ENCODE data around the gene KLKB1. TPM values are rescaled to one million over a fixed set of nuclear protein-coding genes. Genes with fewer than 3 reads are reported as not detected.

Gene KLKB1
- total RNA-seq, 1 experiment from 2014 or later: not detected

DNA sequence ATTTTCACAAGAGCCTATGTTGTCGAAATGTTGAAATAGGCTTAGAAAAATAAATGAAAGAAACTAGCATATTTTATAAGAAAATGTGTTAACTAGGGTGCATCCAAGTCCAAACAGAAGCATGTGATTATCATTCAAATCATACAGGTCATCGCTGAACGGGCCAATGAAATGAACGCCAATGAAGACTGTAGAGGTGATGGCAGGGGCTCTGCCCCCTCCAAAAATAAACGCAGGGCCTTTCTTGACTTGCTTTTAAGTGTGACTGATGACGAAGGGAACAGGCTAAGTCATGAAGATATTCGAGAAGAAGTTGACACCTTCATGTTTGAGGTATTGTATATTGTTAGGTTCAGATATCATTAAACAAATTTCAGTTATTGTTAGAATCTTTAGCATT lies 26.3 kb upstream of the KLKB1 start:
- peaks cover 9% of the 10 kb centered on the region for H3K27me3 Mint-ChIP-seq (ENCODE audit: insufficient read depth, unreplicated experiment)
- H3K4me1 Mint-ChIP-seq (ENCODE audit: low read depth, unreplicated experiment): peaks cover 16% of the 10 kb centered on the region
- Histone ChIP-seq H3K9me3 (no peaks in the 10 kb centered on the region), H3K4me3 (ENCODE audit: low read depth, low read length) (no peak overlapping the region), H3K27me3 (replicated peaks; ENCODE audit: control insufficient read depth, insufficient read depth, low read length) (no peaks in the 10 kb centered on the region), H3K4me1 (no peaks in the 10 kb centered on the region; the same call in 1 of the 2 replicates), H3K36me3 (ENCODE audit: control insufficient read depth, insufficient read depth, low read length) (no peaks in the 10 kb centered on the region)
- ChIA-PET CTCF (interaction anchor here (1.3 kb wide), 1 partner anchor 133 kb away, joined by 9 read pairs; the partner anchor contains the start of gene TLR3), POLR2A (no interaction called here)
- no peak overlapping the region for H3K4me3 Mint-ChIP-seq (ENCODE audit: unreplicated experiment)
- H3K27ac Mint-ChIP-seq (ENCODE audit: unreplicated experiment): no peak overlapping the region
- peaks cover 12% of the 10 kb centered on the region for H3K36me3 Mint-ChIP-seq (ENCODE audit: insufficient read depth, unreplicated experiment)
- intact Hi-C loops (cut with micrococcal nuclease; ENCODE audit: unreplicated experiment): loop anchor here (1.0 kb wide), 2 partner anchors 11 to 133 kb away; no protein-coding TSS in a partner anchor
- no peak for DNase-seq
- TF ChIP-seq, protein P1, sequence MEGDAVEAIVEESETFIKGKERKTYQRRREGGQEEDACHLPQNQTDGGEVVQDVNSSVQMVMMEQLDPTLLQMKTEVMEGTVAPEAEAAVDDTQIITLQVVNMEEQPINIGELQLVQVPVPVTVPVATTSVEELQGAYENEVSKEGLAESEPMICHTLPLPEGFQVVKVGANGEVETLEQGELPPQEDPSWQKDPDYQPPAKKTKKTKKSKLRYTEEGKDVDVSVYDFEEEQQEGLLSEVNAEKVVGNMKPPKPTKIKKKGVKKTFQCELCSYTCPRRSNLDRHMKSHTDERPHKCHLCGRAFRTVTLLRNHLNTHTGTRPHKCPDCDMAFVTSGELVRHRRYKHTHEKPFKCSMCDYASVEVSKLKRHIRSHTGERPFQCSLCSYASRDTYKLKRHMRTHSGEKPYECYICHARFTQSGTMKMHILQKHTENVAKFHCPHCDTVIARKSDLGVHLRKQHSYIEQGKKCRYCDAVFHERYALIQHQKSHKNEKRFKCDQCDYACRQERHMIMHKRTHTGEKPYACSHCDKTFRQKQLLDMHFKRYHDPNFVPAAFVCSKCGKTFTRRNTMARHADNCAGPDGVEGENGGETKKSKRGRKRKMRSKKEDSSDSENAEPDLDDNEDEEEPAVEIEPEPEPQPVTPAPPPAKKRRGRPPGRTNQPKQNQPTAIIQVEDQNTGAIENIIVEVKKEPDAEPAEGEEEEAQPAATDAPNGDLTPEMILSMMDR (IDR thresholded peaks at IDR 0.05; ENCODE audit: insufficient read depth in 1 of 2, low read depth in 1 of 2, low read length in 1 of 2, severe bottlenecking in 1 of 2, unreplicated experiment in 1 of 2): no peak
- BruUV-seq (replicated peaks): no TSS peak
- H3K9me3 Mint-ChIP-seq (ENCODE audit: unreplicated experiment): no peaks in the 10 kb centered on the region

DNA sequence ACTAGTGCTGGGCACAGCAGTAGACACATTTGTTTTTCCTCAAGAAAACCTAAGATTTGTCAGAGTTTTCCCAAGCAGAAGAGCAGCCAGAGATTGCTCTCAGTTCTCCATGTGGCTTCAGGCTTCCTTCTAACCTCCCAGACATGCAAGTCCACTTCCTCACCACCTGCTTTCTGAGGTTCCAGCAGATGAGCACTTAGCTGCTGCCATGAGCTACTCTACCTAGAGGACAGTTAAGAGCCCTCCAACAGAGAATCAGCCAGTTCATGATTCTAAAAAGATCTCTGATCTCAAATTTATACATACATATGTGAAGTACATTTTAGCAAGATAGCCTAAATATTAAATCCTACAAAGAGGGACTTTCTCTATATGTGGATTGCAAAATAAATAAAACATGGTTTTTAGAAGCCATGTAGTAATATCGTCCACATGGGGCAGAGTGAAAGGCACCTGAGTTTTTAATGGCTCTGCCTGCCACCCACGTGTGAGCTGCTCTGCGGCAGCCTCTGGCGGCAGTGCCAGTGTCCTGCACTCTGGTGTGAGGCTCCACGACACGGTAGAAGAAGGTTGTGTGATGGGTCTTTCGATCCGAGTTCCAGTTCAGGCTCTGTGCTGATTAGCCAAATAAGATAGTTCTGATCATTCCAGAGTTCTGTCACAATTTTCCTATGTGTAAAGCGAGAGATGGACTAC lies 25.6 kb upstream of the KLKB1 start:
- Mint-ChIP-seq H3K27me3 (ENCODE audit: insufficient read depth, unreplicated experiment) (peaks cover 5% of the 10 kb centered on the region), H3K4me3 (ENCODE audit: unreplicated experiment) (no peak overlapping the region), H3K4me1 (ENCODE audit: low read depth, unreplicated experiment) (peaks cover 18% of the 10 kb centered on the region), H3K36me3 (ENCODE audit: insufficient read depth, unreplicated experiment) (peaks cover 12% of the 10 kb centered on the region), H3K27ac (ENCODE audit: unreplicated experiment) (no peak overlapping the region), H3K9me3 (ENCODE audit: unreplicated experiment) (no peaks in the 10 kb centered on the region)
- no peaks in the 10 kb centered on the region for H3K36me3 ChIP-seq (ENCODE audit: control insufficient read depth, insufficient read depth, low read length)
- CTCF ChIA-PET: interaction anchor here (1.0 to 1.3 kb wide), 3 partner anchors 64 to 134 kb away, joined by 3 to 9 read pairs (median 3); partner anchors contain the start of gene TLR3
- BruUV-seq (replicated peaks): no TSS peak
- intact Hi-C loops (cut with micrococcal nuclease; ENCODE audit: unreplicated experiment): loop anchor here (1.0 kb wide), 2 partner anchors 11 to 133 kb away; no protein-coding TSS in a partner anchor
- no peak overlapping the region for H3K4me3 ChIP-seq (ENCODE audit: low read depth, low read length)
- POLR2A ChIA-PET: no interaction called here
- H3K4me1 ChIP-seq: no peaks in the 10 kb centered on the region; the same call in 1 of the 2 replicates
- H3K9me3 ChIP-seq: no peaks in the 10 kb centered on the region
- TF ChIP-seq, protein P1 (IDR thresholded peaks at IDR 0.05; ENCODE audit: insufficient read depth in 1 of 2, low read depth in 1 of 2, low read length in 1 of 2, severe bottlenecking in 1 of 2, unreplicated experiment in 1 of 2): peak; percentile 77 to 86
- no peaks in the 10 kb centered on the region for H3K27me3 ChIP-seq (replicated peaks; ENCODE audit: control insufficient read depth, insufficient read depth, low read length)
- DNase-seq: peak; percentile 68 to 71

DNA sequence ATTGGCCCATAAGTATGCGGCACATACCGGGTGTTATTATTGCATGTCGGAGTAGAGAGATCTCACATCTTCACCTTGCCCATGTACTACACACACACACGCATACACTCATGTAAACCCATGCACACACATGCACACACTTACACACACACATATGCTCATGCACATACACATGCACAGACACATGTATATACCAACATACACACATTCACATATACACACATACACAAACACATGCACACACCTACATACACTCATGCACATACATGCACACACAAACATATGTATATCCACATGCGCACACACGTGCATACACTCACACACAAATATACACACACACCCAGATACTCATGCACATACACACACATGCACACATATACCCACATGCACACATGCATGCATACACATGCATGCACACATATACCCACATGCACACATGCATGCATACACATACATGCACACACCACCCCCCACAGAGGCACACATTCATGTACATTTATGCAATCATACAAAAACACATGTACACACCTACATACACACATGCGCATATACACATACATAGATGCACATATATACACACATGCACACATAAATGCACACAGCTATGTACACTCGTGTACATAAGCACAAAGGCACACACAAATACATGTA lies 24.7 kb upstream of the KLKB1 start:
- no peaks in the 10 kb centered on the region for H3K9me3 ChIP-seq
- Mint-ChIP-seq H3K27me3 (ENCODE audit: insufficient read depth, unreplicated experiment) (no peaks in the 10 kb centered on the region), H3K27ac (ENCODE audit: unreplicated experiment) (no peak overlapping the region), H3K9me3 (ENCODE audit: unreplicated experiment) (no peaks in the 10 kb centered on the region), H3K4me3 (ENCODE audit: unreplicated experiment) (no peak overlapping the region), H3K36me3 (ENCODE audit: insufficient read depth, unreplicated experiment) (peaks cover 12% of the 10 kb centered on the region), H3K4me1 (ENCODE audit: low read depth, unreplicated experiment) (peaks cover 18% of the 10 kb centered on the region)
- no peak for DNase-seq
- BruUV-seq (replicated peaks): no TSS peak
- H3K4me1 ChIP-seq: no peaks in the 10 kb centered on the region; the same call in 1 of the 2 replicates
- intact Hi-C loops (cut with micrococcal nuclease; ENCODE audit: unreplicated experiment): no loop called here
- no peak overlapping the region for H3K4me3 ChIP-seq (ENCODE audit: low read depth, low read length)
- TF ChIP-seq, protein P1 (IDR thresholded peaks at IDR 0.05; ENCODE audit: insufficient read depth in 1 of 2, low read depth in 1 of 2, low read length in 1 of 2, severe bottlenecking in 1 of 2, unreplicated experiment in 1 of 2): no peak
- no peaks in the 10 kb centered on the region for H3K27me3 ChIP-seq (replicated peaks; ENCODE audit: control insufficient read depth, insufficient read depth, low read length)
- ChIA-PET POLR2A (no interaction called here), CTCF (interaction anchor here (1.0 to 1.3 kb wide), 3 partner anchors 65 to 134 kb away, joined by 3 to 9 read pairs (median 3); partner anchors contain the start of gene TLR3)
- H3K36me3 ChIP-seq (ENCODE audit: control insufficient read depth, insufficient read depth, low read length): no peaks in the 10 kb centered on the region

Data from Caco-2 (cell line).